ENCODE data around the gene FRS2. TPM values are rescaled to one million over a fixed set of nuclear protein-coding genes. Genes with fewer than 3 reads are reported as not detected.
A peak's percentile ranks its signal among the peaks of the same experiment; 100 is the strongest.
"Not testable (repeated sequence)": the region's sequence is repeated elsewhere in the genome, so short reads cannot be mapped to it uniquely, and the experiment has no call there.

FRS2 gene
- total RNA-seq, 6 donors from 2014 or later, result 14.3 to 54.1 (median 24.7) TPM

- no peak overlapping the region for H3K27ac ChIP-seq
- no peaks in the 10 kb centered on the region for H3K9me3 ChIP-seq
- no peaks in the 10 kb centered on the region for H3K27me3 ChIP-seq
- peaks cover 40 to 100% (median 72%) of the 10 kb centered on the region in 4 donors for H3K36me3 ChIP-seq
- no peak overlapping the region for H3K4me3 ChIP-seq
- no peaks in the 10 kb centered on the region for H3K4me1 ChIP-seq
- WGBS, 2 donors, result 69 to 71% methylated on average over 4 of the region's 4 CpGs
- no peak for TF ChIP-seq POLR2A (IDR thresholded peaks at IDR 0.05)
- TF ChIP-seq POLR2AphosphoS5 (IDR thresholded peaks at IDR 0.05), result no peak
- TF ChIP-seq, protein P1, sequence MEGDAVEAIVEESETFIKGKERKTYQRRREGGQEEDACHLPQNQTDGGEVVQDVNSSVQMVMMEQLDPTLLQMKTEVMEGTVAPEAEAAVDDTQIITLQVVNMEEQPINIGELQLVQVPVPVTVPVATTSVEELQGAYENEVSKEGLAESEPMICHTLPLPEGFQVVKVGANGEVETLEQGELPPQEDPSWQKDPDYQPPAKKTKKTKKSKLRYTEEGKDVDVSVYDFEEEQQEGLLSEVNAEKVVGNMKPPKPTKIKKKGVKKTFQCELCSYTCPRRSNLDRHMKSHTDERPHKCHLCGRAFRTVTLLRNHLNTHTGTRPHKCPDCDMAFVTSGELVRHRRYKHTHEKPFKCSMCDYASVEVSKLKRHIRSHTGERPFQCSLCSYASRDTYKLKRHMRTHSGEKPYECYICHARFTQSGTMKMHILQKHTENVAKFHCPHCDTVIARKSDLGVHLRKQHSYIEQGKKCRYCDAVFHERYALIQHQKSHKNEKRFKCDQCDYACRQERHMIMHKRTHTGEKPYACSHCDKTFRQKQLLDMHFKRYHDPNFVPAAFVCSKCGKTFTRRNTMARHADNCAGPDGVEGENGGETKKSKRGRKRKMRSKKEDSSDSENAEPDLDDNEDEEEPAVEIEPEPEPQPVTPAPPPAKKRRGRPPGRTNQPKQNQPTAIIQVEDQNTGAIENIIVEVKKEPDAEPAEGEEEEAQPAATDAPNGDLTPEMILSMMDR (IDR thresholded peaks at IDR 0.05), result no peak
- no peak for TF ChIP-seq EP300 (IDR thresholded peaks at IDR 0.05)
- ATAC-seq (ENCODE audit: low FRiP score in 2 of 2) (no peak), DNase-seq (no peak)
Observed at GRCh38 chr12:69598174-69598753, 128.1 kb downstream of the FRS2 start.

DNA sequence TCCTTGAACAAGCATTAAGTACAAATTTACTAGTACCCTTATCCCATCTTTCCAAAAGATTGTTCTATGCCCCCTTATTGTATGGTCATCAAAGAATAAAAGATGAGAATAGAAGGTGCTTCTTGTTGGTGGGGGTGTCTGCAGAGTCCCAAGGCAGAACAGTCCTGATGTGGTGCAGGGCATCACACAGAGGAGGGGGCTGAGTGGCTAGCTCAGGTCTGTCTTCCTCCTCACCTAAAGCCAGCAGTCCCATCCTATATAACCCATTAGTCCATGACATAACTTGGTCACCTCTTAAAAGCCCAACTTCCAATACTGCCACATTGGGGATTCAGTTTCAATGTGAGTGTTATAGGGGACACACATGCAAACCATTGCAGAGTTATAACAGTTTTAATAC lies 130.6 kb downstream of the FRS2 start:
- Histone ChIP-seq H3K27ac (no peak overlapping the region), H3K9me3 (no peaks in the 10 kb centered on the region), H3K4me1 (no peaks in the 10 kb centered on the region), H3K36me3 (peaks cover 29 to 74% (median 56%) of the 10 kb centered on the region in 4 donors), H3K4me3 (no peak overlapping the region), H3K27me3 (no peaks in the 10 kb centered on the region)
- no peak for TF ChIP-seq EP300 (IDR thresholded peaks at IDR 0.05)
- TF ChIP-seq POLR2A (IDR thresholded peaks at IDR 0.05), result no peak
- DNase-seq (no peak), ATAC-seq (ENCODE audit: low FRiP score in 2 of 2) (peak in 1 of 2 donors; percentile 55)

GRCh38 chr12:69601962-69602685 lies 131.9 kb downstream of the FRS2 start:
- Histone ChIP-seq H3K9me3 (no peaks in the 10 kb centered on the region), H3K27ac (no peak overlapping the region), H3K36me3 (peaks cover 27 to 61% (median 51%) of the 10 kb centered on the region in 4 donors), H3K4me3 (no peak overlapping the region), H3K4me1 (no peaks in the 10 kb centered on the region), H3K27me3 (no peaks in the 10 kb centered on the region)
- WGBS, 2 donors, result 95 to 99% methylated on average over 6 of the region's 6 CpGs
- ATAC-seq (ENCODE audit: low FRiP score in 2 of 2) (no peak), DNase-seq (no peak)
- no peak for TF ChIP-seq EP300 (IDR thresholded peaks at IDR 0.05)
- TF ChIP-seq, protein P1 (IDR thresholded peaks at IDR 0.05), result no peak
- TF ChIP-seq POLR2AphosphoS5 (IDR thresholded peaks at IDR 0.05), result no peak
- TF ChIP-seq POLR2A (IDR thresholded peaks at IDR 0.05), result no peak

GRCh38 chr12:69602954-69603353 lies 132.8 kb downstream of the FRS2 start:
- no peak for ATAC-seq (ENCODE audit: low FRiP score in 2 of 2)
- no peak for DNase-seq
- no peaks in the 10 kb centered on the region for H3K27me3 ChIP-seq
- H3K4me3 ChIP-seq, result no peak overlapping the region
- TF ChIP-seq, protein P1 (IDR thresholded peaks at IDR 0.05), result no peak
- TF ChIP-seq POLR2AphosphoS5 (IDR thresholded peaks at IDR 0.05) (no peak), POLR2A (IDR thresholded peaks at IDR 0.05) (no peak), EP300 (IDR thresholded peaks at IDR 0.05) (no peak)
- H3K4me1 ChIP-seq, result no peaks in the 10 kb centered on the region
- peaks cover 25 to 53% (median 43%) of the 10 kb centered on the region in 4 donors for H3K36me3 ChIP-seq
- H3K9me3 ChIP-seq, result no peaks in the 10 kb centered on the region
- H3K27ac ChIP-seq, result no peak overlapping the region

GRCh38 chr12:69603556-69603955 lies 133.4 kb downstream of the FRS2 start:
- H3K27me3 ChIP-seq; H3K9me3 ChIP-seq; H3K4me3 ChIP-seq; H3K4me1 ChIP-seq; ATAC-seq (ENCODE audit: low FRiP score in 2 of 2); DNase-seq; H3K27ac ChIP-seq: not testable (repeated sequence)
- peaks cover 25 to 47% (median 37%) of the 10 kb centered on the region in 4 donors for H3K36me3 ChIP-seq
- 98 to 99% methylated on average over 6 of the region's 6 CpGs for WGBS, 2 donors

GRCh38 chr12:69604275-69604674 lies 134.1 kb downstream of the FRS2 start:
- H3K27me3 ChIP-seq; H3K9me3 ChIP-seq; H3K4me3 ChIP-seq; DNase-seq; H3K27ac ChIP-seq; ATAC-seq (ENCODE audit: low FRiP score in 2 of 2); H3K4me1 ChIP-seq: not testable (repeated sequence)
- peaks cover 21 to 40% (median 30%) of the 10 kb centered on the region in 4 donors for H3K36me3 ChIP-seq
- 90% methylated on average over 2 to 3 of the region's 3 CpGs for WGBS, 2 donors
